ENCODE results near the gene VPS35L. TPM values are rescaled to one million over a fixed set of nuclear protein-coding genes. Genes with fewer than 3 reads are reported as not detected.
"Not testable (repeated sequence)": the region's sequence is repeated elsewhere in the genome, so short reads cannot be mapped to it uniquely, and the experiment has no call there.

The VPS35L gene
- total RNA-seq, 1 donor from 2014 or later = 33.2 TPM

DNA sequence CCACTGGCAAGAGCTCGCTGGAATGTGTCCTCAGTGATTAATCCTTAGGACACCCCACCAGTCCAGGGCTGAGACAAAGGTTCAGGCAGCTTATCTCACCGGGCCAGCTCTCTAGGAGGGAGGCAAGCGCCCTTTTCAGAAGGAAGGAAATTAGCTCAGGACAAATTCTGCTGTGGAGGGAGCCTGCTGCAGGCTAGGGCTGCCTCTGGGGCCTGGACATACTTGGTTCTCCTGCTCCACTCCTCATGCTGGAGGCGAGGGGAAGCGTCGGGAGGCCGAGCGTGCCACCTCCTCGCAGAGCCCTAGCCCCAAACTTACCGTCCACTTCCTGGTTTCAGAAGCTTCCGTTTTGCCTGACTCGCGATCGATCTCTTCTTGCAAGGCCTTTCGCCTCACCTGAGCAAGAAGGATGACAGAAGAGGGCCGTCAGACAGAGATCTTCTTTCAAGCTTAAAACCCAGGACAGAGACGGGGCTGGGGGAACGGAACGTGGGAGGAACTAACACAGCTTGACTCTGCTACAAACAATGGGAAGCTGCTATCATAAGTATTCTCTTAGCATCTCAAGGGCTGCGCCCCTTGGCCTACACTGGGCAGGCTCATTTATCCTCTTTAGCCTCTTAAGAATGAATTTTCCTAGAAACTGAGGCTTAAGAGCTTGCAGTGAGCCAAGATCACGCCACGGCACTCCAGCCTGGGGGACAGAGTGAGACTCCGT, 154.8 kb downstream of the VPS35L start:
- peak in 1 of 2 donors; percentile 51 for DNase-seq (ENCODE audit: low read depth in 2 of 2)

DNA sequence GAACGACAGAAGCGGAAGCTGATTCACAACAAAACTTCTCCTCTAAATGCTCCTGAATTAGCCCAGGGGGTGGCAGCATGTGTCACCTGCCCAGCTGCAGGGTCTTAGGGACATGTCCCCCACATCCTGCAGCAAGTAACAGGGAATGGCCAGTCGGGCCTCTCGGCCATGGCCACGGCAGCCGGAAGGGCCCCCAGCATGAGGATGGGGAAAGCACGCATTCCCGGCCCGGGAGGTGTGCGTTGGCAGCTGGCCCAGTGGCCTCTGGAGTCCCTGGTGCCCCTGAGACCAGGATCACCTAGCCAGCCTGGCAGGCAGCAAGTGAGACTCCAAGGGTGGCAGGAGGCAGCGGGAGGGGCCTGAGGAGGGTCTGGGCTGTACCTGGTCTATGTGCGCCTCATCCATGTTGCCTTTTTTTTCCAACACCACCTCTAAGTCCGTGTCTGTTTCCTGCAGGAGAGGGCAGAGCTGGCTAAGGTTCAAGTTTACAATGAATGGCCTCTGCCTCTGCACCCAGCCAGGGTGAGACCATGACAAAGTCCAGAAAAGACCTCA, 155.6 kb downstream of the VPS35L start:
- peak; percentile 64 to 93 for DNase-seq (ENCODE audit: low read depth in 2 of 2)

DNA sequence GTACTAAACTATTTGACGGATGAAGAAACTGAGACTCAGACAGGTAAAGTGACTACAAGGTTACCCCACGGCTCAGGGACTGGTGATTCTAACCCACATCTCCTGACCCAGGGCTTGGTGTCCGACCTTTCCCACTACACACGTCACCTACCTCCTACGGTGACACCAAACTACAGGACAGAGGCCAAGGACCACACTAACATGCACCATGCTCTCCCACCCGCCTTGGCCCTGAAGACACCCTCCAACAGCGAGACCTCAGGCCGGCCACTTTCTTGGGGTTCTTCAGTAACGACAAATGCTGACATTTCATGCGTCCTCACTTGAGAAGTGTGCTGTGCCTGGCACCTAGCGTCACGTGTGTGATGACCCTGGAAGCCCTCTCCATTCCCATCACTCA, 156.1 kb downstream of the VPS35L start:
- no peak for DNase-seq (ENCODE audit: low read depth in 2 of 2)

DNA sequence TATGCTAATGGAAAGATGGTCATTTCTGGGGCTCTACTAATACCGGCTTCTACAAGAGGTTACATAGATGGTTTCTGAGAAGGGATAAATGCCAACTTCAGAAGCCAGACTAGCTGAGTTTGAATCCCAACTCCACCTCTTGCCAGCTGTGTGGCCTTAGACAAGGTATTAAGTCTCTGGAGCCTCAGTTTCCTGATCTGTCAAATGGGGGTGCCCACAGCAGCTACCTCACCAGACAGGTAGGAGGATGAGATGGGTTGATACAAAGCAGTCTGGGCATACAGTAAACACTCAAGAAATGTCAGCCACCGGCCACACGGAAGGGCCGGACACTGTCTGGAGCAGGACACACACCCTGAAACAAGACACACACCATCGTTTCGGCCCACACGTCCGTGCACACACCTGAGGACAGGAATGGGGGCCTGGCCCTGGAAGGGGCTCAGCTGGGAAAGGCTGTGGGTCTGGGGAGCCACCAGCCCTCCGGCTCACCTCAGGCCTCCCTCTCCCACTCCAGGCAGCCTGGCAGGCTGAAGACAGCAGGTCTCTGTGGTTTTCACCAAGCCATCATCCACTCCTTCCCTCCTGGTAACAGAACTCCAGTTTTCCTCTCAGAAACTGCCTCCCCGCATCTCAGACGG, 157.0 kb downstream of the VPS35L start:
- DNase-seq (ENCODE audit: low read depth in 2 of 2) = no peak

DNA sequence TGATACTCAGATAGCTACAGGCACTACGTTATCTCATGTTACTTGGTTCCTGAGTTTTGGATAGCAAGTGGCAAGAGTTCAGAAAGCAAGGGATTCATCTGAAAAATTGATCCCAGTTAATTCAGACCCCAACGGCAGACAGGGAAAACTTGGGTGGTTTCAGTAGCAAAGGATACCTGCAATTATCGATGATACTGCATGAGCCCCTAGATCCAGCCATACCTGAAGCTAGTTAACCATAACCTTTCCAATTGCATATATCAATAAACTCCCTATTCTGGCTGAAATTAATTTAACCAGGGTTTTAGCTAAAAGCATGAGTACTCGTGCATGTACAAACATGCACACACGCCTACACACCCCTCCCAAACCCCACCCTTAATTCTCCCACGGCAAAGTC, 158.2 kb downstream of the VPS35L start:
- no peak for DNase-seq (ENCODE audit: low read depth in 2 of 2)

DNA sequence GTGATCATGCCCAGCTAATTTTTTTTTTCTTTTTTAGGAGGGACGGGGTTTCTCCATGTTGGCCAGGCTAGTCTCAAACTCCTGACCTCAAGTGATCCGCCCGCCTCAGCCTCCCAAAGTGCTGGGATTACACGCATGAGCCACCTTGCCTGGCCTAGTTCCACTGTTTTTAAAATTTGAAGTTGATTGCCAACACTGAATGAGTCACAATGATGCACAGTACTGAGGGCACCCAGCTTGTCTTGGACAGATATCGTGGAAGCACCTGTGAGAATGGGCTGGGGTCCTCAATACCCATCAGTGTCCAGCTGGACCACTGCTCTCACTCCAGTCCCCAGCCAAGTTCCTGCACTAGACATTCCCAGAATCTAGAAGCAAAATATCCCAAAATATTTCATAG, 160.1 kb downstream of the VPS35L start:
- no peak for DNase-seq (ENCODE audit: low read depth in 2 of 2)

DNA sequence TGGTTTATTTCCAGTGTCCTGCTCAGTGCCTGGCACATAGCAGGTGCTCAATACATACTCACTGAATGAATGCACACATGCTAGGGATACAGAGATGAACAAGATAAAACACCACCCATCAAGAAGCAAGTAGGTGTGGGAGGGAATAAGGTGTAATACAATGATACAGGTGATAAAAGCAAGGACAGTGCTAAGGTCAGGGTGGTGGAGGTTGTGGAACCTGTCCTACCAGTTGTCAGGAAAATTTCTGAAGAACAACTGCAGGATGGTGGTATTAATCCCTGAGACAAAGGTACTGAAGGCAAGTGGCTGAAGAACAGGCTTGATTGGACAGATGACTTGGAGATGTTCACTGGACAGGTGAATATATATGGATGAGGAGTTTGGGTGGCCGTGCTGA, 160.7 kb downstream of the VPS35L start:
- DNase-seq (ENCODE audit: low read depth in 2 of 2) = no peak

DNA sequence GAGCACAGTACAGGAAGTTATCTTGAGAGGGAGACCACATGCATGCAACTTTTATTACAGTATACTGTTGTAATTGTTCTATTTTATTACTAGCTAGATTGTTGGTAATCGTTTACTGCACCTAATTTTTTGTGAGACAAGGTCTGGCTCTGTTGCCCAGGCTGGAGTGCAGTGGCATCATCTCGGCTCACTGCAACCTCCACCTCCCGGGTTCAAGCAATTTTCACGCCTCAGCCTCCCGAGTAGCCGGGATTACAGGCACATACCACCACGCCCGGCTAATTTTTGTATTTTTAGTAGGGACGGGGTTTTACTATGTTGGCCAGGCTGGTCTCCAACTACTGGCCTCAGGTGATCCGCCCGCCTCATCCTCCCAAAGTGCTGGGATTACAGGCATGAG, 161.2 kb downstream of the VPS35L start:
- DNase-seq (ENCODE audit: low read depth in 2 of 2) = not testable (repeated sequence)

DNA sequence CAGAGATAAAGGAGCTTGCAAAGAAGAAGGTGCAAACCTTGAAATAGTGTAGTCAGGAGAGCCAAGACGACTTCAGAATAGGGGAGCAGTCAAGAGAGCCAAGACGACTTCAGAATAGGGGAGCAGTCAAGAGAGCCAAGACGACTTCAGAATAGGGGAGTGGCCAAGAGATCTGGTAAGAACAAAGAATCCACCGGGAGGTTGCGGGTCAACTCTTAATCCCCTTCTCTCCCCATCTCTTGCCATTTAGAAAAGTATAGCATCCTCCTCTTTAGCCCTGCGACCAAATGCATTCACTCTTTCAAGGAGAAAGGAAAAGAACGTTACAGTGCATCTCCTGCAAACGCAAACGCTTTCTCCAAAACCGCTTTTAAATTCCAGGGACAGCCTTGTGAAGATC, 161.8 kb downstream of the VPS35L start:
- no peak for DNase-seq (ENCODE audit: low read depth in 2 of 2)

DNA sequence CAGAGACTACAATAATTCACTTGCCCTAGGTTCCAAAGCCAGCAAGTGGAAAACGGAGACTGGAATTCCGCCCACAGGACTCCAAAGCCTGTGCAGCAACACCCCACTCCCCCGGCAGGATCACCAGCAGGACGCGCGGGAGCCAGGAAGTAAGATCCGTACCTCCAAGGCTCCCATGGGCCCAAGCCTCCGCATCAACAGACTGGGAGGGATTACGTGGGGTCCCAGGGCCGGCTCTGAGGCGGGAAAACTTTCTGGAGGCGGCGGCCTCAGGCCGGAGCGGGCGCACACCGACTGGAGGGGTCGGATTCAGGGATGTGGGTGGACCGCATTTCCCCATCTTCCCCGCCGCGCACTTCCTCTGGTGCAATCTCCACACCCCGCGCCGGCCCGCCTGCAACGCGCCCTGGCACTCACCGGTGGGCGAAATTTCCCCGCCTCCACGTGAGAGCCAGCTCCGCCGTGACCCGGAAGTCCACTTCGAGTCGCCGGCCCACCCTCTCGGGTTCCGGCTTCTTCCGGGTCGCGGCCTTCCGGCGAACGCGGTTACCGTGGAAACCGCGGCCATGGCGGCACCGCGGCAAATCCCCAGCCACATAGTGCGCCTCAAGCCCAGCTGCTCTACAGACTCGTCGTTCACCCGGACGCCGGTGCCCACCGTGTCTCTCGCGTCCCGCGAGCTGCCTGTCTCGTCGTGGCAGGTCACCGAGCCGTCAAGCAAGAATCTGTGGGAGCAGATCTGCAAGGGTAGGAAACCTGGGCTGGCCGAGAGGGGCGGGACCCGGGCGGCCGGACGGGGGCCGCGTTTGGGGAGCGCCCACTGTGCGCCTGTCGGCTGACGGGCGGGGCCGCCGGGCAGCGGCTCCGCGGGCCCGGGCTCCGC, 162.5 kb downstream of the VPS35L start, which contains the start of the genes IQCK and KNOP1:
IQCK (plus strand) TSS at position 531 of the 883 bp plus-strand sequence; CDS start at position 567, 36 bp downstream.
KNOP1 (minus strand) TSS at position 487 of the 883 bp plus-strand sequence. CDS start 3,192 bp downstream, outside the sequence.
- peak; percentile 84 to 91 for DNase-seq (ENCODE audit: low read depth in 2 of 2)

DNA sequence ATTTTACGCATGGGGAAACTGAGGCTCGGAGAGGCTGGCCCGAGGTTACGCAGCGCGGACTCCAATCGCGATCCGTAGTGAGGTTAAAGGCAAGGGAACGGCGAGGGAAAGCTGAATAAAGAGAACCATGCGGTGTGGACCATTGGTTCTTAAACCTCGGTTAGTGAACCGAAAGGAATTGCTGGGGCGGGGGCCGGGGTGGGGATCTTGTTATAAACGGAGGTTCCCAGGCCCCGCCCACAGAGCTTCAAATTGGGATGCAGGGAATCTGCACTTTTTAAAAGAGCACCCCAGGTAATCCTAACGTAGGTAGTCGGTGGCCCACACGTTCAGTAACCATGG, 163.1 kb downstream of the VPS35L start:
- no peak for DNase-seq (ENCODE audit: low read depth in 2 of 2)

DNA sequence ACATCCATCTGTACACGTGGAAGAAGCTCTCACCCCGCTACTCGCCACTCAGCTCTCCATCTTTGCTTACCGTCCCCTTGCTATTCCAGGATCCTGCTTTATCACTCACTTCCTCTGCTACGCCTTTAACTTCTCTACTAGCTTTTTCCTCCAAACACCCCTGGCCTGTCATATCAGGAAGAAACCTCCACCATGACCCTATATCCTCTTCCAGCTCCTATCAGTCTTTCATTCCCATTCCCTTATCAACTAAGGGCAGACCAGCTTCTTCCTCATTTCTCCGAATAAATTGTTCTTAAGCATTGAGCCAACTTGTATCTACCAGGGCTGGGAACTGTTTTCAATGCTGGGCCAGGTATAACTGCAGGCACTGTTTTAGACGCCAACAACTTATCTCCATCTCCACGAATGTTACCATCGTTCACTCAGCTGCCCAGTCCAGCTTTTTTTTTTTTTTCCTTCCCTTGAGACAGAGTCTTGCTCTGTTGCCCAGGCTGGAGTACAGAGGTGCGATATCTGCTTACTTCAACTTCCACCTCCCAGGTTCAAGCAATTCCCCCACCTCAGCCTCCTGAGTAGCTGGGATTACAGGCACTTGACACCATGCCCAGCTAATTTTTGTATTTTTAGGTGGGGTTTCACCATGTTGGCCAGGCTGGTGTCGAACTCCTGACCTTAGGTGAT, 166.9 kb downstream of the VPS35L start:
- DNase-seq (ENCODE audit: low read depth in 2 of 2) = no peak

DNA sequence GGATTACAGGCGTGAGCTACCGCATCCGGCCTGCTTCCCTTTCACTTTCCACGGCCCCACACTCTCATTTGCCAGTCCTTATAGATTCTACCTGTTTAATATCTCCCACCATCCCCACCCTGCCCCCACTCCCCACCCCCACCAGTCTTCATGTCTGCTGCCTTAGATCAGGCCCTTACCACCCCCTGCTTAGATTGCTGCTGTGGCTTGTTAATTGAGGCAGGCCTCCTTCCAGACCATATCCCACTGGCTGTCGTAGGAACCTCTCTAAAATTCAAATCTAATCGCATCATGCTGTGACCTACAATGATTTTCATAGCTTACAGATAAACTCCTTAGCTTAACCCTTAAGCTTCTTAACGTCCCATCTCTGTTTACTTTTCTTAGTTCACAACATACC, 167.5 kb downstream of the VPS35L start:
- DNase-seq (ENCODE audit: low read depth in 2 of 2) = no peak

DNA sequence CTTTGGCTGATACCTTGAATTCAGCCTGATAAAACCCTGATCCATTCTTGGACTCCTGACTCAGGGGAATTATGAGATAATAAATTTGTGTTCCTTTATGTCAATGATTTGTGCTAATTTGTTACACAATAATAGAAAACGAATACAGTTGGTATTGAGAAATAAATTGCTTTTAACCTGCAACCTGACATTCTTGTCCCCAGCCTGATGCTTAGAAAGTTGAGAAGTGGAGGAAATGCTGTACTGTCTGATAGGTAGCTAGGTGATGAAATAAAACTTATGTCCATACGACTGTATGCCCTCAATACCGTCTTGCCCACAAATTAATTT, 173.1 kb downstream of the VPS35L start:
- DNase-seq (ENCODE audit: low read depth in 2 of 2) = no peak

DNA sequence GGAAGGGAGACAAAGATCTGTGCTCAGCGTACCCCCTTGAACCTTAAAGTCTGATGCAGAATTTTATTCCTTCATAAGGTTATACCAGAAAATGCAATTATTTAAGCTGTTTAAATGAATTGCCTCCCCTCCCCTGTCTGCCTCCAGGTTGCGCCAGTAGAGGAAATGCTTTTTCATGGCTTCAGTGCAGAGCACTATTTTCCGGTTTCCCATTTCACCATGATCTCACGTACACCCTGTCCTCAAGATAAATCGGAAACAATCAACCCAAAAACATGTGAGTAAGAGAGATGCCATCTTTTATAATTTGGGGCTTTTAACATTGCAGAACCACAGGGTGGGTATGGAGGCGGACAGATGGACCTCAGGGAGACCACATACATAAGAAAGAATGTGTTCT, 178.0 kb downstream of the VPS35L start:
- DNase-seq (ENCODE audit: low read depth in 2 of 2) = peak; percentile 60 to 68

DNA sequence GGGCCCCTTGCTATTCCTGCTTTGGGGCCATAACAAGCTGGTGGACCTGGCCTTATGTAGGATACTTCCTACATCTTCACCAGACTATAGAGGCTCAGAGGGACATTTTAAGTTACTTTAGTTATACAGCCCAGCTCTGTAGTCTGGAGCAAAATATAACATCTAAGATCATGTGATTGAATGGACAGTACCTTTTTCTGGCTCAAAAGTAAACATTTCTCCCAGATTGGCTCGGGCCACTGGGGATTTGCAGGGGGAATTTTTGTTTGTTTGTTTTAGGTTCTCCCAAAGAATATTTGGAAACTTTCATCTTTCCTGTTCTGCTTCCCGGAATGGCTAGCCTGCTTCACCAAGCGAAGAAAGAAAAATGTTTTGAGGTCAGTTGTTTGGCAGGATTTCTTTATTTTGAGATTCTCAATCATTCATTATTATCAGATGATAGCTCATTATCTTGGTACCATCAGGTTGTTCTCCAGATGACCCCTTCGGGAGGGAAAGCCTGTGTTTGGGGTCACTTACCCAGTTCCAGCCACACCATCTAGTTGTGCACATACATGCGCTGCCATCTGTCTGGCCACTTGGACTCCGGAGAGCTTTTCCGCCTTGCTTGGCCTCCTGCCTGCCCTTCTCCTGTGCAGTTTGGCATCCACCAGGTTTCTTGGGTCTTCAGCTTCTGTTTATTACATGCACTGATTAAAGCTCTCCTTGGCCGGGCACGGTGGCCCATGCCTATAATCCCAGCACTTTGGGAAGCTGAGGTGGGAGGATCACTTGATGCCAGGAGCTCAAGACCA, 179.8 kb downstream of the VPS35L start:
- DNase-seq (ENCODE audit: low read depth in 2 of 2) = peak in 1 of 2 donors; percentile 51

DNA sequence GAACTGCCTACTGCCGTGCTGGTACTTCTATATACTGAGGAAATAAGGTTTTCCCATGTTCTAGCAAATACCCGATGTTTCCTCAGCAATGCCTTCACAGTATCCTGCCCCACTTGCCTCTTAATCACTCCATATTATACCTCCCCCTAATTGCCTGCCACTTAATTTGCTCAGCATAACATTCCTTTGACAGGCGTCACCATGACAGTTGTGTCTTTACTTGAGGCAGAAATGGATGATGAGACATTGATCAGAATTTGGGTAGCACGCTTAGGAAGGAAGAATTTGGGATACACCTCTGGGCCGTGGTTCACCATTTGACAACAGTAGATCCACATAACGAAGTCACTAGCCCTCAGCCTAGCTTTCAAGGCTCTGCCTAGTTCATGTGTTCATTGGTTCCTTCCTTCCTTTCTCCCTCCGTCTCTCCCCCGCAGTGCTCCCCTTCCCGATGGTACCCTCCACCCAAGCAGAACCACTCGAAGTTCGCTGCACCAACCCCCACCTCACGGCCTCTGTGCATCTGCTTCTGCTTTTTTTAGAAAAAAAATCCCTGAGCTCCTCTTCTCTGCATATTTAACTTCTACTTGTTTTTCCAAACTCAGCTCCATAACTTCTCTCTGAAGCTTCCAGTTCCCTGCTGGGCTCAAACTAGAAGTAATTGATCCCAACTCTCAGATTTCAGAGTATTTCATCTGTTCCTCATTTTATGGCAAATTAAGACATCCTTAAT, 182.0 kb downstream of the VPS35L start:
- DNase-seq (ENCODE audit: low read depth in 2 of 2) = no peak

DNA sequence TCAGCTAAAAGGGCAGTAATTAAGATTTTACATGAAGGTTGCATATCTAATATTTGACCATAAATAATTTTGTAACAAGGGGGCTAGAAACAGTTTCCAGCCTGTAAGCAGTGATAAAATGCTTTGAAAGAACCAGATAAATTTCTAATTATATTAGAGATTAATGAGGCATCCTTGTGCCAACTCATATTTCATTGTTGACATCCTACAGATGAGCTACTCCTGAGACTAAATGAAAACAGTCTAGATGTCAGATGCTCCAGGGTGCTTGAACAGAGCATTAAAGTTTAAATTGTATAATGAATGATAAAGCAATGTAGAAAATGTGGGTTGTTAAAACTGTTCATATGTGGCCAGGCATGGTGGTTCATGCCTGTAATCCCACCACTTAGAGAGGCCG, 185.9 kb downstream of the VPS35L start:
- no peak for DNase-seq (ENCODE audit: low read depth in 2 of 2)

DNA sequence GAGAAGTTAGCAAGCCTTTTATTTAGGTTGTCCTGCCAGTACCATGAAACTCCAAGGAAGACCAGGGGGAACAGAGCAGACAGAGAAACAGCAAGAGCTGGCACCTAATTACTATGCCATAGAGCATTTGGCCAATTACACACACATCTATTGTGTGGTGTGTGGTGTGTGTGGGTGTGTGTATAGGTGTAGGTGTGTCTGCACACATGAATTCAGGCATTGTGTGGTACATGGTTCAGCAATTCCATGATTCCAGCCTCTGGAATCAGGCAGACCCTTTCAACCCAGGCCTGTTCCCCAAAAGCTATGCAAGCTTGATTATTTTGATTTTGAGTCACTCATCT, 188.3 kb downstream of the VPS35L start:
- no peak for DNase-seq (ENCODE audit: low read depth in 2 of 2)

DNA sequence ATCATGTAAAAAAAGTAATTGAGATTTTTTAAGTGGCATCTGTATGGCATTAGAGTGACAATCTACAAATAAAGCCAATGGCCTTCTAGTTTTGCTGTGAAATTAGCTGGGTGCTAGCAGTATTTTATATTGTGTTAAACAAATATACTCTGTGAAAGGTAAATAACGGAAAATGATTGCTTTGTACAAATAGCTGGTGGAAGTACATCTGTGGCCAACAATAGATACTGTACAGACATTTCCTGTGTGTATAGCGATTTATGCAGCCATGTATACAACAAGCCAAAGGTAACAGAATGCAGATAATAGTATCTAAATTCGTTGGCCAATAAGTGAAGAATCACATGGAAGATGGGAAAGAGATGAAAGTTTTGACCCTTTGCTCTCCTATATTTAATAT, 189.2 kb downstream of the VPS35L start:
- peak in 1 of 2 donors; percentile 69 for DNase-seq (ENCODE audit: low read depth in 2 of 2)

Measured in dermis microvascular lymphatic vessel endothelial cell (primary cell).